Activated naive CD4-positive, alpha-beta T cell treated with anti-CD3 and anti-CD28 coated beads for 36 hours (primary cell): ENCODE measurements around the gene CDC6. TPM values are rescaled to one million over a fixed set of nuclear protein-coding genes. Genes with fewer than 3 reads are reported as not detected.

Experiments
- CTCF ChIA-PET: fragments of 350-600 bp; sonication (Branson Sonifier 250); formaldehyde crosslinking; loops from one replicate; lab custom pipeline; 2021; ENCODE audit warnings: antibody characterized with exemption; lab: Charles Lee
- DNase-seq: peaks from one replicate; pipeline ENCODE4 v3.0.0-alpha.2; 2020
- H3K27ac Mint-ChIP-seq: one replicate; pipeline ENCODE4 v1.8.0; 2021; ENCODE audit warnings: mild to moderate bottlenecking, mixed read lengths
- H3K27me3 Mint-ChIP-seq: one replicate; pipeline ENCODE4 v1.8.0; 2021; ENCODE audit warnings: low read depth, mixed read lengths
- H3K36me3 Mint-ChIP-seq: one replicate; pipeline ENCODE4 v1.8.0; 2021; ENCODE audit warnings: low read depth, mixed read lengths
- H3K4me1 Mint-ChIP-seq: one replicate; pipeline ENCODE4 v1.8.0; 2021; ENCODE audit warnings: low read depth, mixed read lengths
- H3K4me3 Mint-ChIP-seq: one replicate; pipeline ENCODE4 v1.8.0; 2021; ENCODE audit warnings: mild to moderate bottlenecking, moderate library complexity, mixed read lengths
- H3K9me3 Mint-ChIP-seq: one replicate; pipeline ENCODE4 v1.8.0; 2021; ENCODE audit warnings: mixed read lengths
- intact Hi-C: fragments of 100-400 bp; cut with micrococcal nuclease; formaldehyde crosslinking; loops from one replicate; pipeline ENCODE4 v1.15.1; 2023
- total RNA-seq, 2 experiments: library from RNA; stranded (reverse); gene quantifications; one replicate each; pipeline ENCODE4 v1.2.3, GENCODE V29; 2021

Gene CDC6
- total RNA-seq, 2 experiments from 2014 or later = 86.5 to 90.4 TPM

GRCh38 chr17:40352779-40353394 is 65.2 kb downstream of the CDC6 start:
- DNase-seq = no peak
- Mint-ChIP-seq H3K9me3 (no peaks in the 10 kb centered on the region), H3K27me3 (no peaks in the 10 kb centered on the region), H3K36me3 (peaks cover 5% of the 10 kb centered on the region), H3K27ac (no peak overlapping the region), H3K4me3 (no peak overlapping the region), H3K4me1 (peaks cover 4% of the 10 kb centered on the region)
- intact Hi-C loops = no loop called here
- CTCF ChIA-PET = interaction anchor here (0.8 to 9.6 kb wide), 7 partner anchors 12 to 181 kb away, joined by 3 to 178 read pairs (median 4); partner anchors contain the start of genes GJD3 and WIPF2

Other genes starting within 250 kb of the CDC6 start
- 100 to 1,000 TPM; 107 TPM for gene MED24, start 233.5 kb upstream of the CDC6 start, total RNA-seq
- 10 to 100 TPM; 10.2 to 11.2 TPM for gene THRA, start 224.9 kb upstream of the CDC6 start, total RNA-seq
- gene NR1D1, start 187.3 kb upstream of the CDC6 start, total RNA-seq = 1 to 10 TPM; 9.0 to 9.1 TPM
- gene MSL1, start 165.9 kb upstream of the CDC6 start, total RNA-seq = 10 to 100 TPM; 72.1 to 72.2 TPM
- 100 to 1,000 TPM; 104 TPM for gene CASC3, start 147.3 kb upstream of the CDC6 start, total RNA-seq
- 1 to 10 TPM; 3.1 to 4.0 TPM for gene RAPGEFL1, start 110.4 kb upstream of the CDC6 start, total RNA-seq
- 10 to 100 TPM; 12.3 to 13.0 TPM for gene WIPF2, start 68.6 kb upstream of the CDC6 start, total RNA-seq
- gene RARA, start 21.3 kb downstream of the CDC6 start, total RNA-seq = 10 to 100 TPM; 16.9 to 18.5 TPM
- not detected for gene GJD3, start 76.9 kb downstream of the CDC6 start, total RNA-seq
- 100 to 1,000 TPM; 410 to 416 TPM for gene TOP2A, start 130.0 kb downstream of the CDC6 start, total RNA-seq
- gene IGFBP4, start 155.6 kb downstream of the CDC6 start, total RNA-seq = 1 to 10 TPM; 8.8 to 9.2 TPM
- 1 to 10 TPM; 4.7 to 5.9 TPM for gene TNS4, start 213.7 kb downstream of the CDC6 start, total RNA-seq